GM18519 (cell line): ENCODE data around the gene ACSM4.
"Not testable (repeated sequence)": the region's sequence is repeated elsewhere in the genome, so short reads cannot be mapped to it uniquely, and the experiment has no call there.

Experiments used
- ATAC-seq: cut with Tn5 transposase; IDR thresholded peaks from one replicate; pipeline ENCODE4 v1.9.1; 2021; ENCODE audit warnings: mild to moderate bottlenecking, moderate library complexity; ENCODE audit not compliant: unreplicated experiment, low FRiP score

The ACSM4 gene, protein sequence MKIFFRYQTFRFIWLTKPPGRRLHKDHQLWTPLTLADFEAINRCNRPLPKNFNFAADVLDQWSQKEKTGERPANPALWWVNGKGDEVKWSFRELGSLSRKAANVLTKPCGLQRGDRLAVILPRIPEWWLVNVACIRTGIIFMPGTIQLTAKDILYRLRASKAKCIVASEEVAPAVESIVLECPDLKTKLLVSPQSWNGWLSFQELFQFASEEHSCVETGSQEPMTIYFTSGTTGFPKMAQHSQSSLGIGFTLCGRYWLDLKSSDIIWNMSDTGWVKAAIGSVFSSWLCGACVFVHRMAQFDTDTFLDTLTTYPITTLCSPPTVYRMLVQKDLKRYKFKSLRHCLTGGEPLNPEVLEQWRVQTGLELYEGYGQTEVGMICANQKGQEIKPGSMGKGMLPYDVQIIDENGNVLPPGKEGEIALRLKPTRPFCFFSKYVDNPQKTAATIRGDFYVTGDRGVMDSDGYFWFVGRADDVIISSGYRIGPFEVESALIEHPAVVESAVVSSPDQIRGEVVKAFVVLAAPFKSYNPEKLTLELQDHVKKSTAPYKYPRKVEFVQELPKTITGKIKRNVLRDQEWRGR

DNA sequence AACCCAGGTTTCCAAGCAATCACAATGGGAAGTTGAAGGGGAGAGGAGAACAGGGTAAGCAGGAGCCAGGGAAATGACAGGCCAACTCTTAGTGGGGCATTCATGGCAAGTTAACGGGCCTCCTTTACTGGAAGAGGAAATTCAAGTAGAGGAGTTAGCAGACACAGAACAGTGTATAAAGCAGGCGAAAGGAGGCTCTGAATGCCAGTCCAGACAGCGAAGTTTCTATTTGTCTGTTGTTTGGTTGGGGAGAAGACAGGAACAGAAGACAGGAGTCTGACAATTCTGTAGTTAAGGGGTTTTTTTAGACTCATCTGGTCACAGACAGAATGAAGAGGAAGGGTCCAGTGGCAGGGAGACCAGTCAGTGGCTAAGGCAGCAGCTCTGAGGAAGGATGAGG, at the start of gene ACSM4:
Gene ACSM4 (plus strand): TSS at position 301 of the 400 bp plus-strand sequence. CDS start 260 bp downstream, outside the sequence.
- no peak for ATAC-seq

DNA sequence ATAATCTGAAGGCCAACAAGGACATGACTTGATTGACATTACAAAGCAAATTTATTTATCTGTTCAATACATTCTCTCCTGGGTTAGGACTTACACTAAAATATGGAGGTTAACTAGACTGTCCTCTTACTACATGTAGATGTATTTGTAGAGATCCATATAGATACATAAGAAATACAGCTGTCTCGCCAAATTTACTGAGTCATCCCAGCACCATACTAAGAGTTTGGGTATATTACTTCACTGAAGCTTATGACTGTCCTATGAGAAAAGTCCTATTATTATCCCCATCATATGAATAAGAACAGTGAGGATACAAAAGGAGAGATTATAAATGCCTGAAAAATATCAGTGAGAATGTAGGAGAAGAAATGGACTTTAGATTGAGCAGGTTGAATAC, 44.8 kb upstream of the ACSM4 start:
- ATAC-seq: no peak

DNA sequence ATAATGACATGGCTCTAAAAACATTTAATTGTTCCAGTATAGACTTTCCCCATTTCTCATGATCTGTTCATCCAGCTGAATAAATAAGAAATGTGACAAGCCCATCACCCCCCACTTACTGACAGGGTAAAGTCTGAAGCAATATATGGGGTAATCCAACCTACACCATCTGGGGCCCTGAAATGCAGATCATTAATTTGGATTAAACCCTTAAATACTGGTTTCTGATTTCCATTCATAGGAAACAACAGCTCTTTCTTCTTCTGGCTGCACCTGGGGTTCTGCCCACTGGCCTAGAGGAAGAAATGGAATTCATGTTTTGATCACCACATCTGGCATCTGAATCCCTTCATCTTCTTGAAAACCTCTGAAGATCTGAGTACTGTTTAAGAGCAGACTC, 39.3 kb upstream of the ACSM4 start:
- ATAC-seq: no peak

DNA sequence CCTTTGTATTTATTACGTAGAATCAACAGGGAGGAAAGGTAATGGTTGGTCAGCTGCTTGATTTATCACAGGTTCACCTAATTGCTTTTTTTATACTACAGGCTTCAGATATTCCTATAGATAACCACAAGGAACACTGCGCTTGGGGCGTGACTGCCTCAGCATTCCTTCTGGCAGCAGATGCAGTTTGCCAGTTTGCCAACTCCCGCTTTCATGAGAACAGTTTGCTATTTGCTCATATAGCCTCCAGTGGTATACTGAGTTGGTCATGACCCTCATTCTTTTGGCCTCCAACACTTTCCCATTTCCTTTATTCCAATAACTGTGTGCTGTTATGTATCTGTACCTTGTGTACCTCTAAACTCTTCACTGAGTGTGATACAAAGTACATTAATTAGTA, 38.6 kb upstream of the ACSM4 start:
- ATAC-seq: no peak

DNA sequence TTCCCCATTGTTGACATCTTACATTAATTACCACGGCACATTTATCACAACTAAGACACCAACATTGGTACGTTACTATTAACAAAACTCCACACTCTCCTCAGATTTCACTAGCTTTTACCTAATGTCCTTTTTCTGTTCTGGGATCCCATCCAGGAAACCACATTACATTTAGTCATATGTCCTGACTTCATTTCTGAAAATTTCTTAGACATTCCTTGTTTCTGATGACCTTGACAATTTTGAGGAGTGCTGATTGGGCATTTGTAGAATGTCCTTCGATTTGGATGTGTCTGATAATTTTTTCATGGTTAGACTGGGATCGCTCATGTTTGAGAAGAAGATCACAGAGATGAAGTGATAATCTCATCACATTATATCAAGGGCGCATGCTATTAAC, 34.6 kb upstream of the ACSM4 start:
- no peak for ATAC-seq

DNA sequence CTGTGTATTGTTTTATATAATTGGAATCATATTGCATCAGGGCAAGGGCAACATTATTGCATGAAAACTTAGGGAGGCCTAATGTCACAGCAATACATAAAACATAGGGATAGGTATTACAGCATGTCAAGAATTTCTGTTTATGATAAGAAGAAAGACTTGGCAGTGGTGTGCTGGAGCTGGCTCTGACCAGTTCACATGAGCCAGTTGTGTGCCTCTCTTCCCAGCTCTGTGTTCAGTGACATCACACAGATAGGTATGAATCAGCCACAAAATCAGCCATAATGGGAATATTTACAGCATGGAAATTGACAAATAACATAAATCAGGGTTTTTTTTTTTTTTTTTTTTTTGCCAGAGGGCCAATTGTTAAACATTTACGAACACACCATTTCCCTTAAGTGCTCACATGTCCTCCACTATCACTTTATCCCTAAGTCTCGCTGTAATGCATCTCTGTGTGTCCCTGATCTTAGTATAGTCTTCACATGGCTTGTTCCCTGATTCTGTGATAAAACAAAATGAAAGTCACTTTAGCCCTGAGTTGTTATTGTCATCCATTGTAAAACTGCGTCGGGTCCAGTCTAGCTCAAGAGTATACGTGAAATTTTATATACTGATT, 31.9 kb upstream of the ACSM4 start:
- no peak for ATAC-seq

DNA sequence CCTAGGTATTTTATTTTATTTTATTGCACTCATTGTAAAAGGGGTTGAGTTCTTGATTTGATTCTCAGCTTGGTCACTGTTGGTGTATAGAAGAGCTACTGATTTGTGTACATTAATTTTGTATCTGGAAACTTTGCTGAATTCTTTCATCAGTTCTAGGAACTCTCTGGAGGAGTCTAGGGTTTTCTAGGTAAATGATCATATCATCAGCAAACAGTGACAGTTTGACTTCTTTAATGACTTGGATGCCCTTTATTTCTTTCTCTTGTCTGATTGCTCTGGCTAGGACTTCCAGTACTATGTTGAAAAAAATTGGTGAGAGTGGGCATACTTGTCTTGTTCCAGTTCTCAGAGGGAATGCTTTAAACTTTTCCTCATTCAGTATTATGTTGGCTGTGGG, 28.4 kb upstream of the ACSM4 start:
- not testable (repeated sequence) for ATAC-seq

DNA sequence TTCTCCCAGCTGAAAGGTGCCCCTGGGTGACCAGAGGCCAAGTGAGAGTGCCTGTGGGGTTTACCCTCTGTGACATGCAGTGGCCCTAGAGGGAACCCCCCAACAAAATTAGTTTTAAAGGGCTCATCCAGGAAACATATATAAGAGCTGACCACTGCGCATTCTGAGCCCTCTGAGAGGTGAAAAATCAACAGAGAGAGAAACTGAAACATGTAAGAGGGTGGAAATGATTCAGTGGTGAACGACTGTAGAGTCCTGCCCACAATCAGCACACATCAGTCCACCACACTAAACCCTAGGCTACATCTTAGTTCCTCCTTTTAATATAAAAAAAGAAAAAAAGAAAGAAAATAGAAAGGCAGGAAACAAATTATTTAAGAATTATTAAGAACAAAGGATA, 21.0 kb upstream of the ACSM4 start:
- no peak for ATAC-seq

DNA sequence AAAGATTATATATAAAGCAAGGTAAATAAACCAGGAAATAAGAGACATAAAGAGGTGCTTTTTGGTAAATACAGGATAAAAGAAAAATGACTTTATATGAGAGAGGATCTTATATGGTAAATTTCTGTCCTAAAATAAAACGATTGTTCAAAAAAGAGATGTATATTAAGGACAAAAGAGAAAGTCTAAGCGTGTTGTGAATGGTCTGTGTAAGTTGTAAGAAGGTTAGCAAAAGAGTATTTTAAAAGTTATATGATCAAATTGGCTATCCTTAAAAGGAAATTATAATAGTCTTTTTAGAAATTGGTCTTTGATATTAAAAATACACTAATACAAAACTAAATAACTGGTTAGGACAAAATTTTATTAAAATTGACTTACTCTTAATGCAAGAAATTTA, 14.1 kb upstream of the ACSM4 start:
- ATAC-seq: no peak

DNA sequence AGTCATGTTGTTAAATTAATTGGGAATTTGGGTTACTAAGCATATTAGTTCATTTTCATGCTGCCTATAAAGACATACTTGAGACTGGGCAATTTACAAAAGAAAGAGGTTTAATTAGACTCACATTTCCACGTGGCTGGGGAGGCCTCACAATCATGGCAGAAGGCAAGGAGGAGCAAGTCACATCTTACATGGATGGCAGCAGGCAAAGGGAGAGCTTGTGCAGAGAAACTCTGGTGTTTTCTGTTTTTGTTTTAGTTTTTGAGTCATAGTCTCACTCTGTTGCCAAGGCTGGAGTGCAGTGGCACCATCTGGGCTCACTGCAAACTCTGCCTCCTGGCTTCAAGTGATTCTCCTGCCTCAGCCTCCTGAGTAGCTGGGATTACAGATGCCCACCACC, 13.3 kb upstream of the ACSM4 start:
- ATAC-seq: not testable (repeated sequence)

DNA sequence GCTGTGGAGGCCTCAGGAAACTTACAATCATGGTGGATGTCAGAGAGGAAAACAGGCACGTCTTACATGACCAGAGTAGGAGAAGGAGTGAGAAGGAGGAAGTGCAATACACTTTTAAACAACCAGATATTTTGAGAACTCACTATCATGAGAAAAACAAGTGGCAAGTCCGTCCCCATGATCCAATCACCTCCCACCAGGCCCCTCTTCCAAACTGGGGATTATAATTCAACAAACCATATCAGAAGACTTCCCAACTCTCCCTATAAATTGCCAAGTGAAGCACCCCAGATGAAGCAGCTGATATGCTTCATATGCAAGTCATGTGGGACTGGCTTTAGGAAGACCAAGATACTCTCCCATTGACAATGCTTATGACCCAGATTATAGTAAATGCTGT, 11.6 kb upstream of the ACSM4 start:
- ATAC-seq: no peak

DNA sequence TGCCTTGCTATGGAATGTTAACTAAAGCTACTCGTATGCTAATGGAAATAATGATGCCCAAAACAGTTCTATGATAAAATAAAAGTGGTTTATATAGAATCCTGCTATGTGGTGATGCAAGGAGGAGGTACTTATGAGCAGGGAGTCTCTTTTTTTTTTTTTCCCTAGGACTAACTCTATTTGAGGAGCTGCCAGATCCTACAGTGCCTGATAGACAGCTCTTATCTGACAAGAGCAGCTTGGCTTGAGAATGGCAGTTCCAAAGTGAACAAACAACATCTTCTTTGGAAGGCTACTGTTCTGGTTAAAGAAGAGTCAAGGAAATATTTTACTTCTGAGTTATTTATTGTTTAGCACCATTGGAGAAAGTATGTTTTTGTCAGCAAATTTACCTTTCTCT, 10.2 kb upstream of the ACSM4 start:
- no peak for ATAC-seq

DNA sequence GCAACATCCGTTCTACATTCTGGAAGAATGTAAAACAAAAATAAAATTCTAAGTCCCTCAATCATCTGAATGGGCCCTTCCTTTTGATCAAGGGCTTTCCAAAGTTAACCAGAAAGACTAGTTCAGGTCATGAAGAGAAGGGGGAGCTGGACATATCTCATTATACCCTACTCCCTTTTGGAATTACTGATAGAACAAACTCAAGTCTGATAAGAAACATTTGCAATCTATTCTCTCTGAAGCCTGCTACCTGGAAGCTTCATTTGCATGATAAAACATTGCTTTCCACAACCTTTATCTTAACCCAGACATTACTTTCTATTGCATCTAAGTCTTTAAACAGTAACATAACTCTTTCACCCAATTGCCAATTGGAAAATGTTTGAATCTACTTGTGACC, 8.3 kb upstream of the ACSM4 start:
- no peak for ATAC-seq

DNA sequence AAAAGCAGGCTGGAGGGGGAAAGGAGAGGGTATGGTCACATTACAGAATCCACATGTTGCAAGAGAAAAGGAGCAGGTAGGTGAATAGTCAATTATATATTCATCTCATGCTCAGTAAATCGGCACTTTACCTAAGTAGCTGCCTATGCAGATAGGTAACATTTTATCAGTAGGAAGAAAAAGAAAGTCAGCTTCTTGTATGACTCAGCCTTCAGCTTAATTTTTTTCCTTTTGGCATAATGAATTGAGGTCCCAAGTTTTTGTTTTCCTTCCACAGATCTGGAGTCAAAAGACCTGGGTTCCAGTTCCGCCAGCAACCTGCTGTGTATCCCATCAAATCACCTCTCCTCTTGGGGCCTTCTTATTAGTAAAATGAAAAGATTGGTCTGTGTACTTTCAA, 6.0 kb upstream of the ACSM4 start:
- ATAC-seq: no peak

DNA sequence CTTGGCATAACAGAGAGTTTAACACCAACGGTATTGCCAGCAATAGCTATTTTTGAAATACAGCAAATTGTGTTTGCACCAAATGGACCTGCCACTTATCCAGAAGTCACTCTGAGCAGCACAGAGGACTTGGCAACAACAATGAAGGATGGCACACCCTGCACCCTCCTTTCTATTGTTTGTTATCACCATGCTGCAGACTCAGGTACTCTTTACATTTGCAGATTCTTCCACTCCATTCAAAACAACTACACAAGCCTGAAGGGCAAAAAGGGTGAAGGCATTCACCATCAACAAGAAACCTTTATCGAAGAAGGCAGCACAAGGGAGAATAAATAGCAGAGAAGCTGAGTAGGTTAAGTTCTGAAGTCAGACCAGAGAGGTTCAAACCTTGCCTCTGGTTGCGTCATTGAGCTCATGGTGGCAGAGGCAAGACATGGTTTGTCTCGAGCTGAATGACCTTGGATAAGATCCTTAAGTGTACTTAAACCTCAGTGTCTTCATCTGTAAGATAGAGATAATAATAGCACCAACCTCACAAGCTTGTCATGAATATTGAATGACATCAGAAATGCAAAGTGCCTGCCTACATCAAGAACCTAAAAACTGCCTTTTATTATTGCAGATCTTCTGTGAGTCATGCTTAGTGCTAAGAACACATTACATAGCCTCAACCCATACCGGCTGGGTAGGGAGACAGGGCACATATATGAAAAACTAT, 1.4 kb upstream of the ACSM4 start:
- no peak for ATAC-seq

DNA sequence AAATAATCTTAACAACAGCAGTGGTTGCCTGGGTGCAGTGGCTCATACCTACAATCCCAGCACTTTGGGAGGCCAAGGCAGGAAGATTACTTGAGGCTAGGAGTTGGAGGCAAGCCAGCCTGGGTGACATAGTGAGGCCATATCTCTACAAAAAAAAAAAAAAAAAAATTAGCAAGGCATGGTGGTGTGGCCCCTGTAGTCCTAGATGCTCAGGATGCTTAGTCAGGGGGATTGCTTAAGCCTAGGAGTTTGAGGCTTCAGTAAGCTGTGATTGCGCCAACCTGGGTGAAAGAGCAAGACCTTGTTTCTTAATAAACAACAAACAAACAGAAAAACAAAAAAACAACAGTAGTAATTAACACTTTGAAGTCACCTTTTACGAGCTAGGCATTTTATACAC, 642 bp upstream of the ACSM4 start:
- ATAC-seq: no peak

DNA sequence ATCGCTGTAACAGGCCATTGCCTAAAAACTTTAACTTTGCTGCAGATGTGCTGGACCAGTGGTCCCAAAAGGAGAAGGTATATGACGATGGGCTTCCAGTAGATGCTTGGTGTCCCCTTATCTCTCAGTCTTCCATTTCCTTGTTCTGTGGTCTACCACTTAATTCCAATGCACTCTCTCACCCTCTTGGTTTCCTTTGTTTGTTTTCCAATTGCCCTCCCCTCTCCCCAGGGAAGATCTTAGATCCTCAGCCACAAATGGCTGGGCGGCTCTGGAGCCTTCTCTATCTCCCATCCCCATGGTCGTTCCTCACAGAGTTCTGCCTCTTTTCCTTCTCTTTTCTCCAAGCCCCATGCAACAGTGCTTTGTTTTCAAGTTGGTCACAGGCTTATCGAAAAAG, 584 bp downstream of the ACSM4 start:
- no peak for ATAC-seq

DNA sequence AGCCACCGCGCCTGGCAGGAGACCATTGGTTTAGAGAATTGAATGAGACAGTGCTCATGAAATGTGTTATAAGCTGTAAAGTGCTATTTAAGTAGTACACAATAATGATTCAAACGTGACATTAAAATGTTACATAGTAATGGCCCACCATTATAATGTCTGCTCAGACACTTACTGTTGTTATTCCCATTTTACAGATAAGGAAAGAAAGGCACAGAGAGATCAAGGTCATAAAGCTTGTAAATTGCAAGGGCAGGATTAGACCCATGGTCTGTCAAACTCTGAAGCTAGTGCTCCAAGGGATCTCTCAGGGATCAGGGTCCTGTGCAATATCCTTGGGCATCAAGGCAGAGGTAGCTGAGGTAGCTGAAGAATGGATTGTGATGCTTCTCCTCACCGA, 6.2 kb downstream of the ACSM4 start:
- ATAC-seq: no peak

DNA sequence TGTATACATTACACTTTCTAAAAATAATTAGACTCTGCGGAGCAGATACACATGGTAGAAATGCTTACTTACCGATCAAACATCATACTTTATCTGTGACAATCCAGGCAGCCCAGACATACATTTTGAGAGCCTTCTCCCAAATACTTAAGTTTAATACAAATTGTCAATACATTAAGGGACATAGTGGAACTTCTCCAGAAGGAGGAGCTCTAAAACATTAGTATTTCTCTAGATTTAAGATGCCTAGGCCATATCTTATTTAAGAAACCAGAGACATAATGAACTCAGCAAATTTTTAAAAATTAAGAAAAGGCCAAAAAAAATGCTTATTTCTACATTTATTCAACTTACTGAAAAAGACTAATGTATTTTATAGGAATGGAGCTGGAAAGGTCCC, 16.1 kb downstream of the ACSM4 start:
- ATAC-seq: no peak

DNA sequence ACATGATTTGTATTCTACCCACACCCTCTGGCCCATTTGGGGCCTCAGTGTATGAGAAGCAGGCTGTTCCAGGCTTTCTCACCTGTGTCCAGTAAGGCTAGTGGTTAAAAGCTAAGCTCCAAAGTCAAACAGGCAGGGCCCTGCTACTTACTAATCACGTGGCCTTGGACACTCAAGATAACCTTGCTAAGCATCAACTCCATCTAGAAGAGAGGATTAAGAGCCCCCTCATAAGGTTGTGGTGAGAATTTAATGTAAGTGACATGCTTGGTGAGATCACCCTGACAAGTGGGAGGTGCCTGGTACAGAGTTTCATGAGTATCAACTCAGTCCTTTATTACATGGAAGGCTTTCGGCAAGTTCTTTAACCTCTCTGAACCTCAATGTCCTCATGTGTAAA, 17.8 kb downstream of the ACSM4 start:
- no peak for ATAC-seq

DNA sequence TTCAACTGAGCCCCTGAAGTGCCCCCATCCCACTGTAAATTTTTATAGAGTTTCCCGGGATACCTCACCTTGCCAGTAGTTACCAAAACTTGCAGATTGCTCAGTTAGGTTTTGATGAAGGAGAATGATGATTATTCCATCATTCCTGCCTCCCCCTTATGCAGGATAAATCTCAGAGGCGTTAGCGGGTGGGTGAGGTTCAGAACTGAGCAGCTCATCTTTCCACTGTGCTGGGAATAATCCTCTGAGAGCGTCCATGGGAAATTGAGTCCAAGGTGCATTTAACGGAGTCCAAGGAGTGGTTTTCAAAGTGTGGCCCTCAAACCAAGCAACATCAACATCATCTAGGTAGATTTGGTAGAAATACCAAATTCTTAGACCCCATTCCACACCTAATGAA, 18.7 kb downstream of the ACSM4 start:
- ATAC-seq: no peak
